GM19467 (cell line): ENCODE results near the gene MSANTD2.

Experiments used
- ATAC-seq: cut with Tn5 transposase; IDR thresholded peaks from one replicate; pipeline ENCODE4 v1.9.1; 2021; ENCODE audit warnings: mild to moderate bottlenecking, moderate library complexity; ENCODE audit not compliant: unreplicated experiment

The MSANTD2 gene

GRCh38 chr11:124738713-124739478, 61.3 kb downstream of the MSANTD2 start:
- ATAC-seq, result no peak

GRCh38 chr11:124737638-124738305, 62.4 kb downstream of the MSANTD2 start:
- ATAC-seq, result no peak

GRCh38 chr11:124736736-124737135, 63.5 kb downstream of the MSANTD2 start:
- no peak for ATAC-seq

- no peak for ATAC-seq
Observed at GRCh38 chr11:124732230-124732629, 68.0 kb downstream of the MSANTD2 start.

- no peak for ATAC-seq
Observed at GRCh38 chr11:124729571-124729970, 70.6 kb downstream of the MSANTD2 start.

- ATAC-seq, result no peak
Observed at GRCh38 chr11:124728134-124728533, 72.1 kb downstream of the MSANTD2 start.

GRCh38 chr11:124727474-124727873, 72.7 kb downstream of the MSANTD2 start:
- no peak for ATAC-seq

GRCh38 chr11:124725719-124726105, 74.5 kb downstream of the MSANTD2 start:
- ATAC-seq, result peak; percentile 1

- peak; percentile 96 for ATAC-seq
Observed at GRCh38 chr11:124724979-124725718, 75.1 kb downstream of the MSANTD2 start.

GRCh38 chr11:124722176-124722575, 78.0 kb downstream of the MSANTD2 start:
- no peak for ATAC-seq

GRCh38 chr11:124719534-124719933, 80.7 kb downstream of the MSANTD2 start:
- ATAC-seq, result no peak

GRCh38 chr11:124718801-124719200, 81.4 kb downstream of the MSANTD2 start:
- ATAC-seq, result no peak

GRCh38 chr11:124717786-124718651, 82.2 kb downstream of the MSANTD2 start:
- no peak for ATAC-seq

GRCh38 chr11:124717421-124717785, 82.8 kb downstream of the MSANTD2 start:
- ATAC-seq, result no peak

GRCh38 chr11:124716591-124716990, 83.6 kb downstream of the MSANTD2 start:
- no peak for ATAC-seq
